ENCODE results near the gene COL20A1.

The COL20A1 gene

GRCh38 chr20:63287697-63288580, 5.0 kb upstream of the COL20A1 start:
- no peak for TF ChIP-seq GATA1 (IDR thresholded peaks at IDR 0.05; ENCODE audit: low read depth, low read length)
- no peak for TF ChIP-seq POLR2A (IDR thresholded peaks at IDR 0.05; ENCODE audit: low read length)

GRCh38 chr20:63288581-63289251, 4.3 kb upstream of the COL20A1 start:
- DNase-seq = no peak
- TF ChIP-seq POLR2A (IDR thresholded peaks at IDR 0.05; ENCODE audit: low read length) = no peak
- TF ChIP-seq GATA1 (IDR thresholded peaks at IDR 0.05; ENCODE audit: low read depth, low read length) = no peak

More at GRCh38 chr20:63287697-63288580, 5.0 kb upstream of the COL20A1 start:
- no peak for DNase-seq

- no peak for DNase-seq
- TF ChIP-seq GATA1 (IDR thresholded peaks at IDR 0.05; ENCODE audit: low read depth, low read length) = no peak
- TF ChIP-seq POLR2A (IDR thresholded peaks at IDR 0.05; ENCODE audit: low read length) = no peak
Observed at GRCh38 chr20:63289311-63290135, 3.5 kb upstream of the COL20A1 start.

GRCh38 chr20:63290136-63290676, 2.8 kb upstream of the COL20A1 start:
- TF ChIP-seq POLR2A (IDR thresholded peaks at IDR 0.05; ENCODE audit: low read length) (no peak), GATA1 (IDR thresholded peaks at IDR 0.05; ENCODE audit: low read depth, low read length) (no peak)
- DNase-seq = no peak

- TF ChIP-seq POLR2A (IDR thresholded peaks at IDR 0.05; ENCODE audit: low read length) = no peak
- no peak for TF ChIP-seq GATA1 (IDR thresholded peaks at IDR 0.05; ENCODE audit: low read depth, low read length)
- peak; percentile 40 to 62 for DNase-seq
Observed at GRCh38 chr20:63290677-63291472, 2.1 kb upstream of the COL20A1 start.

GRCh38 chr20:63291811-63292210, 1.2 kb upstream of the COL20A1 start:
- TF ChIP-seq POLR2A (IDR thresholded peaks at IDR 0.05; ENCODE audit: low read length) (no peak), GATA1 (IDR thresholded peaks at IDR 0.05; ENCODE audit: low read depth, low read length) (no peak)
- DNase-seq = no peak

GRCh38 chr20:63292292-63292701, 689 bp upstream of the COL20A1 start:
- DNase-seq = no peak
- TF ChIP-seq GATA1 (IDR thresholded peaks at IDR 0.05; ENCODE audit: low read depth, low read length) (no peak), POLR2A (IDR thresholded peaks at IDR 0.05; ENCODE audit: low read length) (no peak)

GRCh38 chr20:63293456-63293855, 470 bp downstream of the COL20A1 start:
- DNase-seq = no peak
- TF ChIP-seq POLR2A (IDR thresholded peaks at IDR 0.05; ENCODE audit: low read length) (no peak), GATA1 (IDR thresholded peaks at IDR 0.05; ENCODE audit: low read depth, low read length) (no peak)

- DNase-seq = no peak
- TF ChIP-seq GATA1 (IDR thresholded peaks at IDR 0.05; ENCODE audit: low read depth, low read length) = no peak
- no peak for TF ChIP-seq POLR2A (IDR thresholded peaks at IDR 0.05; ENCODE audit: low read length)
Observed at GRCh38 chr20:63293871-63294535, 1.0 kb downstream of the COL20A1 start.

- no peak for DNase-seq
- TF ChIP-seq POLR2A (IDR thresholded peaks at IDR 0.05; ENCODE audit: low read length) = no peak
- no peak for TF ChIP-seq GATA1 (IDR thresholded peaks at IDR 0.05; ENCODE audit: low read depth, low read length)
Observed at GRCh38 chr20:63294536-63294900, 1.5 kb downstream of the COL20A1 start.

GRCh38 chr20:63295018-63295417, 2.0 kb downstream of the COL20A1 start:
- no peak for DNase-seq
- no peak for TF ChIP-seq GATA1 (IDR thresholded peaks at IDR 0.05; ENCODE audit: low read depth, low read length)
- TF ChIP-seq POLR2A (IDR thresholded peaks at IDR 0.05; ENCODE audit: low read length) = no peak

GRCh38 chr20:63295422-63295821, 2.4 kb downstream of the COL20A1 start:
- DNase-seq = no peak
- TF ChIP-seq POLR2A (IDR thresholded peaks at IDR 0.05; ENCODE audit: low read length) (no peak), GATA1 (IDR thresholded peaks at IDR 0.05; ENCODE audit: low read depth, low read length) (no peak)
